ENCODE data around the gene SH3PXD2A. TPM values are rescaled to one million over a fixed set of nuclear protein-coding genes. Genes with fewer than 3 reads are reported as not detected.

Gene SH3PXD2A
- total and polyA plus RNA-seq, 9 of the 15 experiments (the other 6 are each of a cell fraction or from before 2014, with no cell fraction given), result 0.41 to 9.3 (median 2.5) TPM

DNA sequence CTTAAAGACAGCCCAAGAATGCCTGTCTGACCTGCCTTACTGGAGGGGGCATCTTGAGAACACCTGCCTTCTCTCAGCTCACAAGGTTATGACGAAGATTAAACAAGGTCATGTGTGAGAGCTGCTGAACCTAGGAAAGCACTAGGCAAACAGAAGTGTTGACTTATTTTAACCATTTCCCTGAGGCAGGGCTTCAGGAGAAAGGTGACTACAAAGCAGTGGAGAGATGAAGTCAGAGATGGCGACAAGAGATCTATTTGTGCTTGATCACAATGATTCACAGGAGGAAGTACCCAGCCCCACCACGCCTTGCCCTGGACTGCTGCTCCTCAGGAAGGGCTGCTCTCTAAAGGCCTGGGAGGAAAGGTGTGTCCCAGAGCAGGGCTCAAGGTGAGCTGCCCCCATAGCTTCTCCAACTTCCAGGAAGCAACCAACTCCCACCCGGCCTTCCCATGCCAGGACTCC lies 34.9 kb upstream of the SH3PXD2A start (continued):
- TF ChIP-seq CREB3L1 (IDR thresholded peaks at IDR 0.05; ENCODE audit: borderline replicate concordance, low read depth) (no peak), POLR2B (IDR thresholded peaks at IDR 0.05; ENCODE audit: low read depth, partially characterized antibody) (no peak), SRSF3 (IDR thresholded peaks at IDR 0.05; ENCODE audit: insufficient read depth, low read length) (no peak), NR2C1 (IDR thresholded peaks at IDR 0.05) (no peak), NR2C1 (tag; IDR thresholded peaks at IDR 0.05) (no peak)

GRCh38 chr10:103889121-103889720 lies 33.8 kb upstream of the SH3PXD2A start:
- intact Hi-C loops (cut with micrococcal nuclease) (loop anchor here (2.0 to 10.0 kb wide), 5 partner anchors 78 to 463 kb away; partner anchors contain the start of genes CFAP58, SFR1 and SLK), in situ Hi-C loops (cut with MboI) (loop anchor here (5.0 to 10.0 kb wide), 2 partner anchors 78 to 174 kb away; partner anchors contain the start of gene SLK)
- FAIRE-seq, result no peak
- ChIA-PET POLR2A (no interaction called here), CTCF (ENCODE audit: low intra/inter-chr PET ratio) (interaction anchor here (1.9 kb wide), 1 partner anchor 176 kb away, joined by 5 read pairs; no protein-coding TSS in a partner anchor)
- H3K36me3 ChIP-seq (ENCODE audit: control insufficient read depth, insufficient read depth, low read length), result peaks cover 3% of the 10 kb centered on the region; the same call in 1 of the 3 replicates
- no peak overlapping the region for H3K4me3 ChIP-seq
- no peaks in the 10 kb centered on the region for H3K9me3 ChIP-seq (replicated peaks; ENCODE audit: control insufficient read depth, insufficient read depth, low read depth, low read length)
- no peak overlapping the region for H3K9ac ChIP-seq (ENCODE audit: insufficient read depth in 1 of 2, low read depth in 2 of 2, low read length in 2 of 2)
- H3K27ac ChIP-seq (ENCODE audit: extremely low read depth, low read depth, low read length), result no peak overlapping the region
- WGBS (ENCODE audit: insufficient coverage, low coverage, missing lambda C conversion rate), result 75% methylated on average over 2 of the region's 2 CpGs
- DNase-seq (ENCODE audit: extremely low read depth in 1 of 4, low spot score in 3 of 4), result no peak
- no peak overlapping the region for H2AFZ ChIP-seq (ENCODE audit: low read depth, low read length)
- no peaks in the 10 kb centered on the region for H3K9me1 ChIP-seq (ENCODE audit: control insufficient read depth, insufficient read depth, low read length)
- no peak for ATAC-seq
- H3K4me2 ChIP-seq (ENCODE audit: insufficient read depth, low read length), result no peak overlapping the region
- TF ChIP-seq CHD4 (IDR thresholded peaks at IDR 0.05; ENCODE audit: insufficient read depth, insufficient replicate concordance, low read depth, low read length, poor library complexity, severe bottlenecking), result no peak
- TF ChIP-seq PKNOX1 (IDR thresholded peaks at IDR 0.05), result no peak
- H3K79me2 ChIP-seq (ENCODE audit: control insufficient read depth, insufficient read depth, low read length), result no peaks in the 10 kb centered on the region
- H3K27me3 ChIP-seq (ENCODE audit: control insufficient read depth in 2 of 2, insufficient read depth in 2 of 2, low read length in 2 of 2), result no peaks in the 10 kb centered on the region
- H4K20me1 ChIP-seq (replicated peaks; ENCODE audit: control insufficient read depth, insufficient read depth, low read length), result no peaks in the 10 kb centered on the region
- BruUV-seq (replicated peaks), result no TSS peak
- no peaks in the 10 kb centered on the region for H3K4me1 ChIP-seq (replicated peaks in 1 of 2; ENCODE audit: control insufficient read depth in 2 of 2, insufficient read depth in 2 of 2, low read length in 2 of 2)

All from K562 (cell line).